ENCODE data around the gene FCHSD2.

DNA sequence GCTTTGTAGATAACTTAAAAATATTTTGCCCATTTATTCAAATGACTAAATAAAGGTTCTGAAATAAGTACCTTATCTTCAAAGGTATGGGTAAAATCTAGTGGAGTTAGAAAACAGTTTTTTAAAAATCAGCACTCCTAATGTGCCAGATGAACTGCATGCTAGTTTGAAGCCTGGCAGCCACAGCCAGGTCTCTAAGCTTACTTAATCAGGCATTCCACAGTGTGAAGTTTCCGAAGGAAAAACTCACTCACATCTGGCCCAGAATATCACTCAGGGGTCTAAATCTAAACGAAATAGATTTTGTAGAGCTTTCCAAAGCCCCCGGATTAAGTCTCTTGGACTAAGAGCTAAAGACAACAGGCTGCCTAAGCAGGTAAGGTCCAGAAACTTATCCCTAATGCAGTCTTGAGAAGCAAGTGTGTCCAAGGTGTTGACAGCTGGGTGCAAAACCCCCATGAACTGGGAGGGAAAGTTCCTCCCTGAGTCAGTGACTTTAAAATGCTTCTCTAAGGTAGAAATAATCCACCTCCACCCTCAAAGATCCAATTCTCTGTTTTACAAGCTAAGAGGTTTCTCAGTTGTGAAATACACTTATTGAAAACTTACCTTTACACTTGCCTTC, 157.6 kb downstream of the FCHSD2 start:
- TF ChIP-seq CTCF (IDR thresholded peaks at IDR 0.05) = no peak
- TF ChIP-seq EP300 (IDR thresholded peaks at IDR 0.05) = no peak
- TF ChIP-seq SREBF2 (IDR thresholded peaks at IDR 0.05) = no peak
- TF ChIP-seq POLR2A (IDR thresholded peaks at IDR 0.05; ENCODE audit: low read length) = no peak
